Activated naive CD4-positive, alpha-beta T cell treated with anti-CD3 and anti-CD28 coated beads, Interleukin-2, amount 50 U/mL, for 72 hours (primary cell): ENCODE data around the gene HOXC6. TPM values are rescaled to one million over a fixed set of nuclear protein-coding genes. Genes with fewer than 3 reads are reported as not detected.

ENCODE experiments used
- ATAC-seq, 2 donors: fragments of 150-1000 bp; cut with Tn5 transposase; 2 replicates each; pipeline ENCODE4 v1.10.0; 2021; ENCODE audit warnings: mild to moderate bottlenecking in 2 of 2, moderate library complexity in 2 of 2
- DNase-seq, 2 donors: peaks; one replicate each; pipeline ENCODE4 v3.0.0; 2021 to 2022; ENCODE audit warnings: low spot score in 2 of 2
- H3K27ac Mint-ChIP-seq, 2 donors: one replicate each; pipeline ENCODE4 v1.8.0; 2022; ENCODE audit warnings: mild to moderate bottlenecking in 2 of 2, mixed read lengths in 2 of 2
- H3K36me3 Mint-ChIP-seq, 2 donors: one replicate each; pipeline ENCODE4 v1.8.0; 2022; ENCODE audit warnings: mixed read lengths in 2 of 2
- H3K9me3 Mint-ChIP-seq, 2 donors: one replicate each; pipeline ENCODE4 v1.8.0; 2022; ENCODE audit warnings: mixed read lengths in 2 of 2
- total RNA-seq, 2 donors: library from RNA; stranded (reverse); gene quantifications; one replicate each; pipeline ENCODE4 v1.2.3, GENCODE V29; 2022

Gene HOXC6
- total RNA-seq, 2 donors from 2014 or later: not detected

DNA sequence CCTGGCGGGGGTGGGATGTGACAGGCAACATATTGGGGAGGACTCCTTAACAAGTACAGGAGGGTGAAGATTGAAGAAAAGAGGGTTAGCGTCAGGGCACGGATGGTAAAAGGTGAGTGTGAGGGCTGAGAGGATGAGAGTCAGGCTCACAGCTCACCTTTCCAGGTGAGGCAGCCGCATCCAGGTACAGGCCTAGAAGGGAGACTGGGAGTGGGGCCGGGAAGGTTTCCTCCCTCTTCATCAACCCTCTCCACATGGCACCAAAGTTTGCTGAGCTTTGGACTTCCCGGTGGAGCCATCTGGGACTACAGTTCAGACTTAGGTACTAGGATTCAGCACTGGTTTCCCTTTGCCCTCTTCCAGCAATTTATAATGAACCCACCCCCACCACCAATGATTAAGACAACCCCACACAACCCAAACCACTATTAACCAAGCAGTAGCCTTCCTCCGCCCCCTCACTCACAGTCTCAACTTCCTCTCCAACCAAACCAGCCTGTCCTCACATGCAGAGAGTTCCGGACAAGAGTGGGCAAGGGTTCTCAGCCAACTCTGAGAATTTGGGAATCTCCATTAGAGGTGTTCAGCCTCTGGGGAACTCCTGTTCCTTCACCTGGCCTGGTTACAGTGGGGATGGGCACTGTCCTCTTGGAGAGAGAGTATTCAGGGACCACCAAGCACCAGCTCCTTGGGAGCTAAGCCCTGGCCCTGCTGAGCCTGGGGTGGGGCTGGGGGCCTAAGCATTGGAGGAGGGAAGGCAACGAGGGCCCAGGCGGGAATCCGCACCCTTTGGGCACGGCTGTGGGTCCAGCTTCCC, 23.0 kb downstream of the HOXC6 start:
- Mint-ChIP-seq H3K9me3 (no peaks in the 10 kb centered on the region), H3K27ac (no peak overlapping the region), H3K36me3 (peaks cover 0 to 6% of the 10 kb centered on the region in 2 donors)
- no peak for DNase-seq
- no peak for ATAC-seq

DNA sequence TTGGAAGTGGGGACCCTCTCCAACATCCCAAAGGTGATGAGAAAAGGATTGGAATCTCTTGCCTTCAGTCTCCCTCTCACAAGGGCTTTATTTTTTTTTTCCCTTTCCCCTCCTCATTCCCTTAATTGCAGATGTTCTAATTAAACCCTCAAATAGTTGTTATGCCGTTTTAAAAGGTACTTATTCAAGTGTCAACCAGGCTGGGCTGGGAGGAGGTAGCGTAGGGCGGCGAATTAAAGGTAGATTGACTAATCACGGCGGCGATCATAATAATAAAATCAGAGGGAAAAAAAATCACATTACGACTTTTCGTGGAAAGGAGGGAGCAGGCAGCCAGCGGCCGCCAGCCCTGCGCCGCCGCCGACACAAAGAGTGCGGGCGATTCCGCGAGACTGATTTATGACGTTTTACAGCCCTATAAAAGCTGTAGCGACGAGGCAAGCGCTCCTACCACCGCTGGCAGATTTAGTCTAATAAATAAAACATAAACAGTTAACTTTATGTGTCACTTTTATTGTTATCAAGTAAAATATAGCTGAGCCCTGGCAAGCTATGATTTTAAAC, 23.7 kb downstream of the HOXC6 start:
- no peak for ATAC-seq
- no peak for DNase-seq
- Mint-ChIP-seq H3K27ac (no peak overlapping the region), H3K9me3 (no peaks in the 10 kb centered on the region), H3K36me3 (peaks cover 0 to 6% of the 10 kb centered on the region in 2 donors)

DNA sequence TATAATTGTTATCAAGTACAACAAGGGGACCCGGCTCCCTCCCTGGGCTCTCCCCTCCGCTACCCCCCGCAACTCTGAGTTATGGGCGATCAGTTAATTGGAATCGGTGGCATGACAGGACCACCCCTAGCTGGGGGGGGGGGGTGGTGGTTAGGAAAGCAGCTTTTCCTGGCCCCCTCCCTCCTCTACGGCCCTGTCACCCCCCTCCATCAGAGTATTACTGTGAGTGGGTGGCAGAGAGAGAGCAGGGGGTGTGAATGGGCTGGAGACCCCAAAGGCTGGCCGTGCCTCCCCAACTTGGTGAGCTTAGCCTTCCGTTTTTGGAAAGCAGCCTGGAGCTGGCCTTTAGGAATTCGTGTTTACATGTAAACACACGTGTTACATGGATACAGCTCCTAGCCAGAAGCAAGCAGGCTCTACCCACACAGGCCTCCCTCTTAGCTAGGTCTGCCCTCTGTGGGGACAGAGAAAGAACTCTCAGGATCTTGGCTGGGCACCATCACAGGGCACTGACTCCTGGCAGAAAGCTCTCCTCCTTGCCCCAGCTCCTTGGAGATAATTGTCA, 24.3 kb downstream of the HOXC6 start:
- no peak for DNase-seq
- Mint-ChIP-seq H3K27ac (no peak overlapping the region), H3K9me3 (no peaks in the 10 kb centered on the region), H3K36me3 (peaks cover 0 to 6% of the 10 kb centered on the region in 2 donors)
- ATAC-seq: no peak

DNA sequence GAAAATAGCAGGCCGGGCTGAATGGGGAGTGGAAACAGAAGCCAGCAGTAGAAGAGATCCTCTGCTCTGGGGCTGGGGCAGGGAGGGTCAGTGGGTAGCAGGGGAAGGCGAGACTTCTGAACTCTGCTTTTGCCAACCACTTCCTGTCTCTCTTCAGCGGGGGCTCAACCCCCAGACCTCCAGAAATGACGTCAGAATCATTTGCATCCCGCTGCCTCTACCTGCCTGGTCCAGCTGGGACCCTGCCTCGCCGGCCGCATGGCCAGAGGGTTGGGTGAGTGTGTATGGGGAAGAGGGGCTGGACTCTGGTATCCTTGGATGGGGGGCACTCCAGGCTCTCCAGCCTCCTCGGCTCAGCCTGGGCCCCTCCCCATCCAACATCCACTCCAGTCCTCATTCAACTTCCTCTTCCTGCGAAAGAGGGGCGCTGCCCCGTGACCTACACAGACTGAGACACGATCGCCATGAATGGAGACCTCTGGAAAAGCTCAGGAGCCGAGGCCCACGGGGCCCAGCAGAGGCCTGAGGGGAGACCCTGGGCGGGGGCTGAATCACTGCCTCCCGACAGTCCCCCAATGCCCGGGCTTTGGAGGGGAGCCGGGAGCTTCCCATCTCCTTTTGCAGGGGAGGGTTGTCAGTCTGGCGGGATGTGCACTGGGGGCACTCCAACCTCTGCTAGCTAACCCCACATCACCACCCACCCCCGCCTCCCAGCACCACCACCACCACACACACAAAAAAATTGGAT, 24.9 kb downstream of the HOXC6 start:
- DNase-seq: no peak
- Mint-ChIP-seq H3K27ac (no peak overlapping the region), H3K36me3 (peaks cover 0 to 6% of the 10 kb centered on the region in 2 donors), H3K9me3 (no peaks in the 10 kb centered on the region)
- peak; percentile 18 to 57 for ATAC-seq

DNA sequence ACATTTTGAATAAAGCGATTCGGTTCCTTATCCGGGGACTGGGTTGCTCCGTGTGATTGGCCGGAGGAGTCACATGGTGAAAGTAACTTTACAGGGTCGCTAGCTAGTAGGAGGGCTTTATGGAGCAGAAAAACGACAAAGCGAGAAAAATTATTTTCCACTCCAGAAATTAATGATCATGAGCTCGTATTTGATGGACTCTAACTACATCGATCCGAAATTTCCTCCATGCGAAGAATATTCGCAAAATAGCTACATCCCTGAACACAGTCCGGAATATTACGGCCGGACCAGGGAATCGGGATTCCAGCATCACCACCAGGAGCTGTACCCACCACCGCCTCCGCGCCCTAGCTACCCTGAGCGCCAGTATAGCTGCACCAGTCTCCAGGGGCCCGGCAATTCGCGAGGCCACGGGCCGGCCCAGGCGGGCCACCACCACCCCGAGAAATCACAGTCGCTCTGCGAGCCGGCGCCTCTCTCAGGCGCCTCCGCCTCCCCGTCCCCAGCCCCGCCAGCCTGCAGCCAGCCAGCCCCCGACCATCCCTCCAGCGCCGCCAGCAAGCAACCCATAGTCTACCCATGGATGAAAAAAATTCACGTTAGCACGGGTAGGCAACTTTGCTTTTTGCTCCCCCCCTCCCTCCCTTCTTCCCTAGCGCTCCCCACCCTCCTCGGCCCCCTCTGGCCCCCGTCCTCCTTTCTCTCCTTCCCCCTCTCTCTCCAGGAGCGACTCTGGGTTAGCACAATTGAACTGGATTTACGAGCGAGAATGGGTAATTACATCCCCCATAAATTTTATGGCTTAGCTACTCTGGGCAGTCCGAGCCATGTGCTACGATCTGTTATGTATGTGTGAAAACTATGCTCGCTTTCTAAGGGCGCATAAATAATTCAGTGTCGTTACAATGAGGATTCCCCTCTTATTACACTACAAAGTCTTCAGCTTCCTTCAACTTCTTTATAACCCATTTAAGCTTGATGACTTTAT, 25.8 kb downstream of the HOXC6 start, which contains the start of gene HOXC4:
Gene HOXC4 (plus strand): TSS at position 85 of the 991 bp plus-strand sequence. CDS start 88 bp downstream, at position 173.
- no peaks in the 10 kb centered on the region for H3K9me3 Mint-ChIP-seq
- H3K27ac Mint-ChIP-seq: no peak within 1 kb of the TSS
- DNase-seq (no peak), ATAC-seq (peak; percentile 38 to 40)
- no peaks in the 10 kb centered on the region for H3K36me3 Mint-ChIP-seq

DNA sequence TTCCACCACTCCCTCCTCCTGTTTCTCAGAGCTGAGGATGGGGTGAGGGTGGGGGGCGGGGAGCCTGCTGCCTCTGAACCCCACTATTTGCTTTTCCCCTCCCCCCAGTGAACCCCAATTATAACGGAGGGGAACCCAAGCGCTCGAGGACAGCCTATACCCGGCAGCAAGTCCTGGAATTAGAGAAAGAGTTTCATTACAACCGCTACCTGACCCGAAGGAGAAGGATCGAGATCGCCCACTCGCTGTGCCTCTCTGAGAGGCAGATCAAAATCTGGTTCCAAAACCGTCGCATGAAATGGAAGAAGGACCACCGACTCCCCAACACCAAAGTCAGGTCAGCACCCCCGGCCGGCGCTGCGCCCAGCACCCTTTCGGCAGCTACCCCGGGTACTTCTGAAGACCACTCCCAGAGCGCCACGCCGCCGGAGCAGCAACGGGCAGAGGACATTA, 26.5 kb downstream of the HOXC6 start:
- ATAC-seq (no peak), DNase-seq (no peak)
- no peaks in the 10 kb centered on the region for H3K9me3 Mint-ChIP-seq
- no peak overlapping the region for H3K27ac Mint-ChIP-seq
- H3K36me3 Mint-ChIP-seq: no peaks in the 10 kb centered on the region

DNA sequence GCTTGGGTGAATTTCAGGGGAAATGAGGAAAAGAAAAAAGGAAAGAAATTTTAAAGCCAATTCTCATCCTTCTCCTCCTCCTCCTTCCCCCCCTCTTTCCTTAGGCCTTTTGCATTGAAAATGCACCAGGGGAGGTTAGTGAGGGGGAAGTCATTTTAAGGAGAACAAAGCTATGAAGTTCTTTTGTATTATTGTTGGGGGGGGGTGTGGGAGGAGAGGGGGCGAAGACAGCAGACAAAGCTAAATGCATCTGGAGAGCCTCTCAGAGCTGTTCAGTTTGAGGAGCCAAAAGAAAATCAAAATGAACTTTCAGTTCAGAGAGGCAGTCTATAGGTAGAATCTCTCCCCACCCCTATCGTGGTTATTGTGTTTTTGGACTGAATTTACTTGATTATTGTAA, 27.3 kb downstream of the HOXC6 start:
- DNase-seq: no peak
- no peak for ATAC-seq
- Mint-ChIP-seq H3K36me3 (no peaks in the 10 kb centered on the region), H3K9me3 (no peaks in the 10 kb centered on the region), H3K27ac (no peak overlapping the region)

DNA sequence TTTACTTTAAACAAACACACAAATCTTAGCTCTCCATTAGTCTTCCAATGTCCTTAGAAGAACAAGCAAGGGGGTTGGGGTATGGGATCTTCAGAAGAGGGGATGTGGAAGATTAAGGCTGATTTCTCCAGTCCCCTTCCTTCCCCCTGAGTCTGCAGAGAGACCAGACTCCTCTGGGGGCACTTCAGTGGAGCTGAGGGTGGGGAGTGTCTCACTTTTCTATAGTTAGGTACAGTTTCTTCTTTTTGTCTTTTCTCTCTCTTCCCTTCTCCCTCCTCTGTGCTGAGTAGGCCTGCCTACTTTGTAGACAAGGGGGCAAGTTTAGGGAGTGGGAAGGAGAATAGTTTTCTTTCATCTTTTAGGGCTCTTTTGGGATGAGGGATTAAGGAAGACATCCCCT, 27.9 kb downstream of the HOXC6 start:
- no peak for ATAC-seq
- Mint-ChIP-seq H3K36me3 (no peaks in the 10 kb centered on the region), H3K9me3 (no peaks in the 10 kb centered on the region), H3K27ac (no peak overlapping the region)
- DNase-seq: no peak

DNA sequence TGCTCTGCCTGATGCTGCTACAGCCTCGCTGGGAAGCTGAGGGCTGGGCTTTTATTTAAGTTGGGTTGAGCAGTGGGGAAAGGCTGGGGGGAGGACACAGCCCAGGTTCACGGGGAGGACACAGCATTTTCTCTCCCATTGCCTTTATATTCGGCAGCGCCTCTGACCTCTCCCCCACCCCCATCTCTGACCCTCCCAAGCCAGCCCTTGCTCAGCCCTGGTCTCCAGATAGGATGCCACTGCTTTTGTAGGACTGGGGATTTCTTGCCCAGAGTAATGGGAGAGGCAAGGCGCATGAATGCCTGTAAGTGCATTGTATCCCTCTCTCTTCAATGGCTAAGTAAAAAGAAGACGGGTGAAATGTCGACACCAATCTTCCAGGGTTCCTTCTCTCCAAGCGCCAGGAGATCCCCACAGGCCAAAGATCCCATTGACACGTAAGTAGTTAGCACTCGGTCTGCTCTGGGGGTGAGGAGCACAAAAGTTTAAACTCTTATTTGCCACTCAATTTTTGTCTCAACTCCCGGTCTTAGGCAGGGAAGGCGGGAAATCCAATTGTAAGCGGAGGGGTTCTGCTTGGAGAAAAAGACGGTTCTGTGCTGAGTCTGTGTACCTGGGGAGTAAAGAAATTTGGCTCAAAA, 30.0 kb downstream of the HOXC6 start:
- no peaks in the 10 kb centered on the region for H3K9me3 Mint-ChIP-seq
- DNase-seq (no peak), ATAC-seq (no peak)
- no peak overlapping the region for H3K27ac Mint-ChIP-seq
- no peaks in the 10 kb centered on the region for H3K36me3 Mint-ChIP-seq

DNA sequence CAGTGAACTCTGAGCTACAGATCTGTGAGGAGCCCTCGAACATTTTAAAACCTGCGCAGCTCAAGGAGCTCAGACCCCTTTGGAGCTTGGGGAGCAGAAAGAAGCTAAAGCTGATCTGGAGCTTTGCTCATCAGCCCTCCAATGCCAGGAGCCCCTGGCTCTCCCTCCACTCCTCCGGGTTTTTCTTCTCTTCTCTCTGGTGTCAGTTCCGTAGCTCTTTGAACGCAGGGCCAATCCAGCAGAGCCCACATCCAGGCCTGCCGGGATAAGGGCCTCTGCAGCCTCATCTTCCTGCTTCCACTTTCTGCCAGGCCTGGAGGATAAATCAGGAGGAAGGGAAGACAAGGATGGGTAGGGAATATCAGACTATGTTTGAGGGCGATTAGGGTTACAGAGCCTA, 31.4 kb downstream of the HOXC6 start:
- Mint-ChIP-seq H3K27ac (no peak overlapping the region), H3K36me3 (no peaks in the 10 kb centered on the region), H3K9me3 (no peaks in the 10 kb centered on the region)
- no peak for ATAC-seq
- DNase-seq: no peak

DNA sequence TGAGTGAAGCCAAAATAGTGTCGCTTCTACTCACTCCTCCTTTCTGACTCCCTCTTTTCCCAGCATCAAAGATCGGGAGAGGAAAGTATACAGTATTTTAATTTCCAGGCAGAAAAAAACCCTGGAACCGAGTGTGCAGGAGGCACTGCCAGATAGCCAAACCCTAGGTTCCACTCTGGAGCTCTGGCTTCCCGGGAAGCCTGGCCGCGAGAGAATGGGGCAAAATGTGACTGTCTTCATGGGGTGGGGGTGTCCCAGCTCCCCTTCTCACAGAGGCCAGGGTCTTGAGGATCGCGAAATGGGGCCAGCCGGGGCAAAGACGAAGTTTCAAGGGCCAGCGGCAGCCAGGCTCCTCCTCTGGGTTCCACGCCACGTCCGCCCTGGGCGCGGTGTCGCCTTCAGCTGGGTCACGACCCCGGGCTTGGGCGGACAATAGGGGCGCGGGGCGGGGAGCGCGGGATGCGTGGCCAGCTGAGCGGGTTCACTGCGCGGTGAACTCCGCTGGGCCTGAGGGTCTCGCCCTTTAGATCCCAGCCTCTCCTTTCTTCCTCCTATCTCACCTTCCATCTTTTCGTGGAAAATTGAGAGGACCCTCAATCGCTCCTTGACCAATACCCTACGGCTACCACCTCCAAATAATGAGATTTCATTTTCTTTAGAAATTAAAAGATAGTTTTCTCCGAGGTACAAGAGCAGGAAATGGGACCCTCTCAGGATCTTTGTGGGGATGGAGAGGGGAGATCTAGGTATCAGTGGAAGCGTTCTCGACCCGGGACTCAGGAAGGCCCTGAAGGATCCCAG, 32.1 kb downstream of the HOXC6 start:
- no peak for ATAC-seq
- DNase-seq: no peak
- Mint-ChIP-seq H3K36me3 (no peaks in the 10 kb centered on the region), H3K27ac (no peak overlapping the region), H3K9me3 (no peaks in the 10 kb centered on the region)

DNA sequence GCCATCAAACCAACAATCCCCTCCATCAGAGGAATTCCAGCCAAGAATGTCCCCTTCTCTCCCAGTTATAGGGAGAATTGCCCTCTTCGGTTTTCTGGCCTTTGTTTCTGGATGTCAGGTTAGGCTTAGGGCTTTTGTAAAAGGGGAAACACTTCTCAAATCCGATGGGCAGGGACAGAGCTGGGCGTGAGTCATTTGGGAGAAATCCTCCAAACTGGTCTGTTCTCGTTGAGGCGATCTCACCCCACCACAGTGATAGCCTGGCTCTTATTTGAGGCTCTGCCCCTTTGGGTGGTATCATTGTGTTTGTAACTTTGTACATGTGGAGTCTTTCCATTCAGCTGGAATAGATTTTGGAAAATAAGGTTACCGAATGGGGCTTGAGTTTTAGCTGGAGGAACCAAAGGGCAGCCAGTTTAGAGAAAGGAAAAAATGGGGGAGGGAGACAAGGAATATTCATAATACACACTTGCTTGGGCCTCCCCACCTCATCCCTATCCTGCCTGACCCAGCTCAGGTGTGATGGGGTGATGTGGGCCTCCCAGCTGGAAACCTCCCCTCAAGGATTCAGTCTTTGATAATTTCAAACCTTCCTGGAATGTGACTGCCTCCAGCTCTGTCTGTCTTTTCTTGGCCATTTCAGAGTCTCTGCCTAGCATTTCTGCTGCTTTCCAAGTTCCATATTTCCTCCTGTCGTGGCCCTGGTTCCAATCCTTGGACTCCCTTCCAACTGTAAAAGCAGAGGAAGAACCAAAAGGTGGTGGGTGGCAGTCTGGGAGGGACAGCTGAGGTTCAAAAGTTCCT, 32.9 kb downstream of the HOXC6 start:
- no peak for ATAC-seq
- no peaks in the 10 kb centered on the region for H3K9me3 Mint-ChIP-seq
- no peak for DNase-seq
- H3K27ac Mint-ChIP-seq: no peak overlapping the region
- H3K36me3 Mint-ChIP-seq: no peaks in the 10 kb centered on the region

DNA sequence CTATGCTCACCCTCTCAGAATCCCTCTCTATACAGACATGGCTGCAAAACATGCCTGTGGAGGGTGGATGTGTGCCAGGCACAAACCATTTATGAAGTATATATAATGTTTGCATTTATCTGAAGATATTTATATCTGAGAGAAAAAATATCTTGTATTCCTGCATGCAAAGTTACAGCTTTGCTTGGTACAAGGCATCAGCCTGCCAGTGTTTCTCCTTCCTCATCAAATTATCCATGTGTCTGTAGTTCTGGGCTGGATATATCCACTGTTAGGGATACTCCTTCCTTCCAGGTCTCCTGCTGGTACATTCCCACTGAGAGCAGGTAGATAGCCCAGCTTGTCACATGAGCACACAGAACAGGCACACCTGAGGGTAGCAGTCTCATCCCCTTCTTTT, 37.4 kb downstream of the HOXC6 start:
- Mint-ChIP-seq H3K9me3 (no peaks in the 10 kb centered on the region), H3K36me3 (no peaks in the 10 kb centered on the region), H3K27ac (no peak overlapping the region)
- ATAC-seq (no peak), DNase-seq (no peak)

DNA sequence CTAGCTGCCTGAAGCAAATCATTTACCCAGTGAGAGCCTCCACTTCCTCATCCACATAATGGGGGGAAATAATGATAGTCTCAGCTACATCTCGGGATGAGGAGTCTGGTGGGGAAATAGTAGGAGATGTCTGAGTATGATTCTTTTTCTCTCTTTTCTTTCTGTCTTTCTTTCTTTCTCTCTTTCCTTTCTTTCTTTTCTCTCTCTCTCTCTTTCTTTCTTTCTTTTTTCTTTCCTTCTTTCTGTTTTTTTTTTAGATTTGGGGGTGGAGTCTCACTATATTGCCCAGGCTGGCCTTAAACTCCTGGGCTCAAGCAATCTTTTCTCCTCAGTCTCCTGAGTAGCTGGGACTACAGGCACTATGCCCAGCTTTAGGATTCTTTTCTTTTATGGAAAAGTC, 38.2 kb downstream of the HOXC6 start:
- ATAC-seq (no peak), DNase-seq (no peak)
- Mint-ChIP-seq H3K27ac (no peak overlapping the region), H3K9me3 (no peaks in the 10 kb centered on the region), H3K36me3 (no peaks in the 10 kb centered on the region)
